GM12892 (cell line): ENCODE data around the gene GPR146.

Experiments used
- POLR2A ChIP-seq: IDR thresholded peaks from 2 replicates; pipeline ENCODE4 v1.6.1; 2011; ENCODE audit warnings: low read depth, low read length, control low read depth
- TAF1 ChIP-seq: IDR thresholded peaks from 2 replicates; pipeline ENCODE4 v1.6.1; 2011; ENCODE audit warnings: low read depth, mild to moderate bottlenecking, control low read depth, low read length, borderline replicate concordance

DNA sequence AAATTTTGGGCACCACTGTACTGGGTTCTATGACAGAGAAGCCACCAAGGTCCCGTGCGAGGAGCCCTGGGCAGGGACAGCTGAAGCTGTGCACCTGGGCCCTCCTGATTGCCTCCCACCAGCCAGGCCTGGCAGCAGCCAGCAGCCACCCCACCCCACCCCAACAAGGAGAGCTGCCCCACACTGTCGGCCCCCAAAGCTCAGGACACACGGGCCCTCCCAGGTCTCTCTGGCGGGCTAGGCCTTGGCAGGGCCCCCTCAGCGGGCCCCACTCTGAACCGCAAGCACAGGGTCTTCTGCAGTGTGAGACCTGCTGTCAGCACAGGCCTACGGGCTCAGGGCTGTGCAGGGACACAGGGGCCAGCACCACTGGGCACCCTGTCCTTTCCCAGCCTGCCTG is 5.5 kb downstream of the GPR146 start:
- TF ChIP-seq POLR2A (no peak), TAF1 (no peak)
